H9 (cell line): ENCODE measurements around the gene DCAF5. TPM values are rescaled to one million over a fixed set of nuclear protein-coding genes. Genes with fewer than 3 reads are reported as not detected.

Experiments used
- DNase-seq: peaks from one replicate; pipeline ENCODE4 v3.0.0-alpha.2; 2017
- H2AFZ ChIP-seq: one replicate; pipeline ENCODE4 v1.6.1; 2013; ENCODE audit warnings: mild to moderate bottlenecking, low read length, control low read depth, moderate library complexity
- H2AK5ac ChIP-seq: 2 replicates; pipeline ENCODE4 v1.6.1; 2013; ENCODE audit warnings: low read length, control low read depth, mixed read lengths; ENCODE audit not compliant: insufficient read length
- H2BK120ac ChIP-seq: one replicate; pipeline ENCODE4 v1.6.1; 2013; ENCODE audit warnings: low read depth, mild to moderate bottlenecking, low read length, control low read depth, inconsistent platforms; ENCODE audit not compliant: poor library complexity, severe bottlenecking
- H2BK12ac ChIP-seq: 2 replicates; pipeline ENCODE4 v1.6.1; 2013; ENCODE audit warnings: low read length, control low read depth, mixed read lengths, low read depth; ENCODE audit not compliant: insufficient read length
- H2BK15ac ChIP-seq: 2 replicates; pipeline ENCODE4 v1.6.1; 2013; ENCODE audit warnings: low read depth, low read length, control low read depth
- H2BK20ac ChIP-seq: one replicate; pipeline ENCODE4 v1.6.1; 2013; ENCODE audit warnings: low read depth, mild to moderate bottlenecking, low read length, control low read depth, inconsistent platforms; ENCODE audit not compliant: poor library complexity, severe bottlenecking
- H2BK5ac ChIP-seq: 2 replicates; pipeline ENCODE4 v1.6.1; 2013; ENCODE audit warnings: low read length, control low read depth, mixed read lengths; ENCODE audit not compliant: insufficient read length
- H3K14ac ChIP-seq: 2 replicates; pipeline ENCODE4 v1.6.1; 2013; ENCODE audit warnings: low read length, control low read depth; ENCODE audit not compliant: insufficient read depth
- H3K18ac ChIP-seq: 2 replicates; pipeline ENCODE4 v1.6.1; 2013; ENCODE audit warnings: low read depth, mild to moderate bottlenecking, mixed read lengths, low read length, control low read depth; ENCODE audit not compliant: insufficient read length
- H3K23ac ChIP-seq: 2 replicates; pipeline ENCODE4 v1.6.1; 2013; ENCODE audit warnings: low read length, control low read depth, mixed read lengths, low read depth; ENCODE audit not compliant: insufficient read length
- H3K23me2 ChIP-seq: 2 replicates; pipeline ENCODE4 v1.6.1; 2013; ENCODE audit warnings: low read depth, mild to moderate bottlenecking, mixed read lengths, low read length, control low read depth; ENCODE audit not compliant: insufficient read length, poor library complexity, severe bottlenecking
- H3K27ac ChIP-seq: 2 replicates; pipeline ENCODE4 v1.5.1; 2013; ENCODE audit warnings: low read length, control low read depth, mixed read lengths, low read depth; ENCODE audit not compliant: insufficient read length
- H3K27me3 ChIP-seq: 2 replicates; pipeline ENCODE4 v1.6.1; 2013; ENCODE audit warnings: low read length, control low read depth, inconsistent platforms; ENCODE audit not compliant: insufficient read depth
- H3K4ac ChIP-seq: 2 replicates; pipeline ENCODE4 v1.6.1; 2013; ENCODE audit warnings: low read depth, mild to moderate bottlenecking, control low read depth, inconsistent platforms, low read length, moderate library complexity
- H3K4me1 ChIP-seq: 2 replicates; pipeline ENCODE4 v1.6.1; 2013; ENCODE audit warnings: low read length, control low read depth, inconsistent platforms; ENCODE audit not compliant: insufficient read depth
- H3K4me2 ChIP-seq: 2 replicates; pipeline ENCODE4 v1.6.1; 2013; ENCODE audit warnings: low read length, control low read depth, mixed read lengths; ENCODE audit not compliant: insufficient read length, insufficient read depth
- H3K56ac ChIP-seq: 2 replicates; pipeline ENCODE4 v1.6.1; 2013; ENCODE audit warnings: low read depth, mild to moderate bottlenecking, mixed read lengths, low read length, control low read depth; ENCODE audit not compliant: insufficient read length
- H3K79me1 ChIP-seq: 2 replicates; pipeline ENCODE4 v1.6.1; 2013; ENCODE audit warnings: low read depth, mild to moderate bottlenecking, moderate library complexity, low read length, control low read depth, inconsistent platforms; ENCODE audit not compliant: insufficient read depth, poor library complexity, severe bottlenecking
- H3K79me2 ChIP-seq: 2 replicates; pipeline ENCODE4 v1.6.1; 2013; ENCODE audit warnings: low read length, control low read depth, inconsistent platforms; ENCODE audit not compliant: insufficient read depth
- H3K9ac ChIP-seq: 2 replicates; pipeline ENCODE4 v1.6.1; 2013; ENCODE audit warnings: low read length, control low read depth, mixed read lengths; ENCODE audit not compliant: insufficient read length; ENCODE audit errors: extremely low read depth
- H3K9me3 ChIP-seq: one replicate; pipeline ENCODE4 v1.6.1; 2013; ENCODE audit warnings: low read depth, low read length, inconsistent platforms; ENCODE audit not compliant: control insufficient read depth
- H3T11ph ChIP-seq: one replicate; pipeline ENCODE4 v1.6.1; 2013; ENCODE audit warnings: mild to moderate bottlenecking, low read length, control low read depth, inconsistent platforms
- H4K20me1 ChIP-seq: one replicate; pipeline ENCODE4 v1.6.1; 2013; ENCODE audit not compliant: control insufficient read depth, insufficient read length, insufficient read depth
- H4K5ac ChIP-seq: 2 replicates; pipeline ENCODE4 v1.6.1; 2013; ENCODE audit warnings: low read depth, mild to moderate bottlenecking, mixed read lengths, low read length, control low read depth; ENCODE audit not compliant: insufficient read length
- H4K8ac ChIP-seq: replicated peaks from 2 replicates; pipeline ENCODE4 v1.6.1; 2013; ENCODE audit warnings: low read length, control low read depth, mixed read lengths, low read depth; ENCODE audit not compliant: insufficient read length
- H4K91ac ChIP-seq: 2 replicates; pipeline ENCODE4 v1.6.1; 2013; ENCODE audit warnings: low read depth, mild to moderate bottlenecking, moderate library complexity, mixed read lengths, low read length, control low read depth; ENCODE audit not compliant: insufficient read length
- H3K27ac Mint-ChIP-seq, 3 experiments: 2 replicates in 2 of 3; 3 replicates in 1 of 3; pipeline ENCODE4 v1.8.0; 2020 to 2021; ENCODE audit warnings: mixed read lengths in 3 of 3, mild to moderate bottlenecking in 1 of 3, moderate library complexity in 1 of 3
- H3K27me3 Mint-ChIP-seq: 2 replicates; pipeline ENCODE4 v1.8.0; 2021; ENCODE audit warnings: low read depth, mild to moderate bottlenecking, moderate library complexity, mixed read lengths
- H3K36me3 Mint-ChIP-seq, 3 experiments: 2 replicates in 2 of 3; 3 replicates in 1 of 3; pipeline ENCODE4 v1.8.0; 2020 to 2021; ENCODE audit warnings: low read depth in 3 of 3, mixed read lengths in 3 of 3; ENCODE audit not compliant: insufficient read depth in 1 of 3
- H3K4me1 Mint-ChIP-seq, 2 experiments: 2 replicates each; pipeline ENCODE4 v1.8.0; 2020; ENCODE audit warnings: mixed read lengths in 2 of 2
- H3K4me3 Mint-ChIP-seq, 2 experiments: 2 replicates in 1 of 2; 3 replicates in 1 of 2; pipeline ENCODE4 v1.8.0; 2020 to 2021; ENCODE audit warnings: mild to moderate bottlenecking in 2 of 2, mixed read lengths in 2 of 2, moderate library complexity in 1 of 2
- H3K9me3 Mint-ChIP-seq, 2 experiments: 2 replicates in 1 of 2; 3 replicates in 1 of 2; pipeline ENCODE4 v1.8.0; 2020; ENCODE audit warnings: mild to moderate bottlenecking in 2 of 2, mixed read lengths in 2 of 2, moderate library complexity in 1 of 2
- WGBS: extraction: QIAGEN DNeasy Blood & Tissue Kit; methylation state at CpG from one replicate; pipeline ENCODE4 v1.1.7; 2013; ENCODE audit warnings: missing lambda C conversion rate, low lambda C conversion rate, mixed read lengths; ENCODE audit not compliant: insufficient read length; ENCODE audit errors: extremely low coverage; 5-methylcytosine and 5-hydroxymethylcytosine counted together
- total RNA-seq: library from RNA; stranded (reverse); gene quantifications from 2 replicates; pipeline ENCODE4 v1.2.1, GENCODE V29; 2021
- TF ChIP-seq, protein P1 (sequence below): fragments of 200-600 bp; sonication (generic); conservative IDR thresholded peaks from 3 replicates; pipeline ENCODE4 v1.8.0; 2021; ENCODE audit warnings: antibody characterized with exemption, mild to moderate bottlenecking

The DCAF5 gene
- total RNA-seq, 1 experiment from 2014 or later, result 31.4 TPM

DNA sequence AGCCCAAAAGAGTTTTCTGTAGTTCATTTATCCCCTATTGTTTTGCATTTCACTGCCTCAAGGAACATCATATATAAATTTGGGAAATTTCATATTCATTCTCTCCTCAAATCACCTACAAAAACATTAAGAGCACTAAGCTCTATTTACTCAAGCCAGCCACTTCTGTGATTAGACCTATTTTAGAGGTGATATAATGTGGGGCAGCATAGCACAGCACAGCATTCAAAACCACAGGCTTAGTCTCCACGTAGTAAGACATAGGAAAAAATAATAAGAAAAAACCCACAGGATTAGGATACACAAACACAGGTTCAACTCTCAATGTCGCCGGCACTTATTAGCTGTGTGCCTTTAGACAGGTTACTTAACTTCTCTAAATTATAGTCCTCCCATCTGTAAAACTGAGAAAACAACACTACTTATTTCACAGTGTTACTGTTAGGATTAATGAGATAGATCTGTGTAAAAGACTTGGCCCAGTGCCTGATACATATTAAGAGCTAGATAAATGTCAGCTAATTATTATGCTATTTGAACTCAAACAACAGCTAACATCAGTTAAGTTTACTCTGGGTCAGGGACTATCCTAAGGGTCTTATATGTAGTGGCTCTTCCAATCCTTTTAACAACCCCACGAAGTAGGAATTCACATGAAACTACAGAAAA, 20.3 kb downstream of the DCAF5 start:
- Histone ChIP-seq H3K27ac (no peak overlapping the region), H2AFZ (no peak overlapping the region), H3T11ph (peak overlapping the region; percentile 22), H3K27me3 (no peaks in the 10 kb centered on the region), H3K18ac (no peak overlapping the region), H4K20me1 (no peaks in the 10 kb centered on the region), H2BK20ac (no peak overlapping the region), H3K4me2 (no peak overlapping the region), H3K14ac (no peak overlapping the region), H3K9me3 (no peaks in the 10 kb centered on the region), H3K23me2 (no peaks in the 10 kb centered on the region), H2BK120ac (no peak overlapping the region), H4K91ac (no peak overlapping the region), H2AK5ac (no peak overlapping the region), H2BK15ac (no peak overlapping the region), H3K79me1 (no peaks in the 10 kb centered on the region), H4K5ac (no peak overlapping the region), H2BK5ac (no peak overlapping the region), H3K4me1 (no peaks in the 10 kb centered on the region), H3K79me2 (no peaks in the 10 kb centered on the region), H3K9ac (no peak overlapping the region), H3K23ac (no peak overlapping the region), H4K8ac (no peak overlapping the region), H3K4ac (no peak overlapping the region), H2BK12ac (no peak overlapping the region), H3K56ac (no peak overlapping the region)
- Mint-ChIP-seq H3K4me3 (no peak overlapping the region), H3K4me1 (peaks cover 18 to 22% of the 10 kb centered on the region in 2 experiments), H3K27ac (0 out of 7 replicates have a peak overlapping the region, but pooled peaks of 1 of the 3 experiments have one; percentile 22), H3K36me3 (no peaks in the 10 kb centered on the region), H3K9me3 (no peaks in the 10 kb centered on the region), H3K27me3 (no peaks in the 10 kb centered on the region)
- TF ChIP-seq, protein P1, sequence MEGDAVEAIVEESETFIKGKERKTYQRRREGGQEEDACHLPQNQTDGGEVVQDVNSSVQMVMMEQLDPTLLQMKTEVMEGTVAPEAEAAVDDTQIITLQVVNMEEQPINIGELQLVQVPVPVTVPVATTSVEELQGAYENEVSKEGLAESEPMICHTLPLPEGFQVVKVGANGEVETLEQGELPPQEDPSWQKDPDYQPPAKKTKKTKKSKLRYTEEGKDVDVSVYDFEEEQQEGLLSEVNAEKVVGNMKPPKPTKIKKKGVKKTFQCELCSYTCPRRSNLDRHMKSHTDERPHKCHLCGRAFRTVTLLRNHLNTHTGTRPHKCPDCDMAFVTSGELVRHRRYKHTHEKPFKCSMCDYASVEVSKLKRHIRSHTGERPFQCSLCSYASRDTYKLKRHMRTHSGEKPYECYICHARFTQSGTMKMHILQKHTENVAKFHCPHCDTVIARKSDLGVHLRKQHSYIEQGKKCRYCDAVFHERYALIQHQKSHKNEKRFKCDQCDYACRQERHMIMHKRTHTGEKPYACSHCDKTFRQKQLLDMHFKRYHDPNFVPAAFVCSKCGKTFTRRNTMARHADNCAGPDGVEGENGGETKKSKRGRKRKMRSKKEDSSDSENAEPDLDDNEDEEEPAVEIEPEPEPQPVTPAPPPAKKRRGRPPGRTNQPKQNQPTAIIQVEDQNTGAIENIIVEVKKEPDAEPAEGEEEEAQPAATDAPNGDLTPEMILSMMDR, result no peak
- DNase-seq, result no peak
- no CpG with 5 or more reads among the region's 4 CpGs for WGBS
